ENCODE measurements around the gene GLRX.
"Not testable (repeated sequence)": the region's sequence is repeated elsewhere in the genome, so short reads cannot be mapped to it uniquely, and the experiment has no call there.

The GLRX gene

DNA sequence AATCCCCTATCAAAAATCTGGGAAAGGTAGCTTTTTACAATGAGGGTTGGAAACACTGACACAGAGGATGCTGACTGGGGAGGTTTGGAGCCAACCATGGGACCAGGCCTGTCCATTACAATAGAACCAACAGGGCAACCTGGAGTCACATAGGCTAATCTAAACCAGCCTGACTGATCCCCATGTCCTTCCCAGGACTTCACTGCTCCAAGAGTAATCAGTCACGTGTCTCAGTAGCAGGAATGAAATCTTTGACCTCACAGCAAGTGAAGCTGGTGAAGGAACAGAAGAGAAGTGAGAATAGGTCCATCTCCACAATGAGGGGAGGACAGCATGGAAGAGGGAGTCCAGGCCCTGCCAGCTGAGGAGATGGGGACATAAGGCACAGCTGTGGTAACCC lies 16.0 kb upstream of the GLRX start:
- in situ Hi-C loops (cut with MboI; ENCODE audit: low sequenced_read_pairs, unreplicated experiment) = no loop called here
- no peak for DNase-seq (ENCODE audit: low spot score)
- no peak for TF ChIP-seq CTCF (IDR thresholded peaks at IDR 0.05; ENCODE audit: borderline replicate concordance, control extremely low read depth, extremely low read depth, insufficient read depth, missing control alignments)

GRCh38 chr5:95838001-95838520 lies 15.5 kb upstream of the GLRX start:
- DNase-seq (ENCODE audit: low spot score) = no peak
- in situ Hi-C loops (cut with MboI; ENCODE audit: low sequenced_read_pairs, unreplicated experiment) = no loop called here
- TF ChIP-seq CTCF (IDR thresholded peaks at IDR 0.05; ENCODE audit: borderline replicate concordance, control extremely low read depth, extremely low read depth, insufficient read depth, missing control alignments) = no peak

DNA sequence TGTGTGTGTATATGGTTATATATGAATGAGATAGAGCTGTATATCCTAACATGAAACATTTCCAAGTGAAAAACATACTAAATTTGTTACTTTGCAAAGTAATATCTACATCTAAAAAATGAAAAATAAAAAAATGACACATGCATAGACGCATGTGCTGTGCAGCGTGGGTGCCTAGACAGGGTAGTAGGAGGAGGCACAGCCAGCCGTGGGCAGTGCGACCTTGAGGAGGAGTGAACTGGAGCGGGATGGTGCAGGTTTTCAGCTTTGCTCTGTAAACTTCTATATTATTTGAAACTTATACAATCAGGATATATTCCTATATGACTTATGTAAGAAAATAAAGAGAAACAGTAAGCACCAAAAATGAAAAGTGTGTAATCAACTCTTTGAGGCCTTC lies 15.0 kb upstream of the GLRX start:
- DNase-seq (ENCODE audit: low spot score) = no peak
- in situ Hi-C loops (cut with MboI; ENCODE audit: low sequenced_read_pairs, unreplicated experiment) = no loop called here
- TF ChIP-seq CTCF (IDR thresholded peaks at IDR 0.05; ENCODE audit: borderline replicate concordance, control extremely low read depth, extremely low read depth, insufficient read depth, missing control alignments) = no peak

DNA sequence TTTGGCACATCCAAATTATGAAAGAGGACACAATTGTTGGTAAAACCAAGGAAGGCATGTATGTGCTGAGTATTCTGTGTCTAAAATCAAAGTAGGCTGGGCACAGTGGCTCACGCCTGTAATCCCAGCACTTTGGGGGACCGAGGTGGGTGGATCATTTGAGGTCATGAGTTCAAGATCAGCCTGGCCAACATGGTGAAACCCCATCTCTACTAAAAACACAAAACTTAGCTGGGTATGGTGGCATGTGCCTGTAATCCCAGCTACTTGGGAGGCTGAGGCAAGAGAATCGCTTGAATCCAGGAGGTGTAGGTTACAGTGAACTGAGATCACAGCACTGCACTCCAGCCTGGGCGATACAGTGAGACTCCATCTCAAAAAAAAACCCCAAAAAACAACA lies 14.4 kb upstream of the GLRX start:
- DNase-seq (ENCODE audit: low spot score); in situ Hi-C loops (cut with MboI; ENCODE audit: low sequenced_read_pairs, unreplicated experiment): not testable (repeated sequence)

DNA sequence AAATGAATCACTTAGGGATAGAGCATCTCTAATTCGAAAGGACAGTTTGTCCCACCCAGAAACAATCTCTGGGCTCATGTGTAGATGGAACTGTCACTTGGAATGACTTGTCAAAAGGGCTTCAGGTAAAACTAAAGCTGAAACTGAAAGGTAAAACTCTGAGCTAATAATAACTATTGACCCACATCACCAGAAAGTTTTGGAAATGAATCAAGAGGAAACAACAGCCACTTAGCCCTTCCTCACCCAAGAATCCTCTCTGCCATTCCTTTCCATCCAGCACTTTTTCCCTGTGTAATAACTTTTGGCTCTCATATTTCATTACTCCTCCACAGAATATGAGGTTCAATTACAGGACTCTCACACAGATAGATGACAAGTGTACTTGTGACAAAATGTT lies 14.0 kb upstream of the GLRX start:
- no peak for TF ChIP-seq CTCF (IDR thresholded peaks at IDR 0.05; ENCODE audit: borderline replicate concordance, control extremely low read depth, extremely low read depth, insufficient read depth, missing control alignments)
- in situ Hi-C loops (cut with MboI; ENCODE audit: low sequenced_read_pairs, unreplicated experiment) = no loop called here
- DNase-seq (ENCODE audit: low spot score) = peak; percentile 45

DNA sequence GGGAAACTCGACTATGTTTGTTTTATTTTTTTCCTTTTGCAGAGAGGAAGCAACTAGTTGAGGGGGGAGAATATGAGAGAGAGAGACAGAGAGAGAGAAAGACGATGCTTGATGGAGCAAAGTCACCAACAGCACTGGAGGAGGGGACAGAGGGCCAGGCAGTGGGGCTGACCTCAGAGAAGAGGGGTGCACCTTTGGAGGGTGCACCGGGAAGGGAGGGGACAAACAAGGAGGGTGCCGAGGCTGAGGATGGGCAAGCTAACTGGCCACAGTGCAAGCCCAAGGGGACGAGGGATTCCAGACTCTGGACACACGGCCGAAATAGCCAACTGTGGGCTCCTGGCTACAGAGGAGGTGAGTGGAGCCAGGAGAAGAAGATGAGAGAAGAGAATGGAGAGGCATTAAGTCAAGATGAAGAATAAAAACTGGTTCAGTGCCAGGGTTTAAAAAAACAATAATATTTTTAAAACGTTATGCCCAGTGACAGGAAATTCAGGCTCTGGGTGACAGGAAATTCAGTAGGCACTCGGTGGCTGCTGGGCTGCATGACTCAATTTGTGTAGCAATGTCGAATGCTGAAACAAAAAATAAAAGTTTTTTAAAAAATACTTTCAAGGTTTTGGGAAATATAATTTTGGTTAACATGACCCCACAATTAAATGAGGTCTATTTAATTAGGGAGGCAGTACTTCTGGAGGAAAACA lies 13.3 kb upstream of the GLRX start:
- in situ Hi-C loops (cut with MboI; ENCODE audit: low sequenced_read_pairs, unreplicated experiment) = no loop called here
- DNase-seq (ENCODE audit: low spot score) = no peak
- no peak for TF ChIP-seq CTCF (IDR thresholded peaks at IDR 0.05; ENCODE audit: borderline replicate concordance, control extremely low read depth, extremely low read depth, insufficient read depth, missing control alignments)

DNA sequence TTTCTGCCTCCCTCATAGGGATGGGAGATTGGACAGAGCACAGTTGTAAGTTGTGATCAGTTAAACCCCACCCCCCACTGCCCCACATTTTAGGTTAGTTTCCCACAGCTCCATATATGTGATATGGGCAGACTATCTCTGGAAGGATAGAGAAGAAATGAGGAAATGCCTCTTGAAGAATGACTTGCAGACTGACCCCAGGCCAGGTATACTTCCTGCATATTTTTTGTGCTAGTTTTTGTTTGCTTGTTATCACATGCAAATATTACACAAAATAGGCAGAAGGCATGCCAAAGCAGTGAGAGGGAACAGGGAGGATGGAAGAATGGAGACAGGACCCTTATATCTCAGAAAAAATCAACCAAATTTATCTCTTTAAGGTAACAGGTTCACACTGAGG lies 10.1 kb upstream of the GLRX start:
- no peak for TF ChIP-seq CTCF (IDR thresholded peaks at IDR 0.05; ENCODE audit: borderline replicate concordance, control extremely low read depth, extremely low read depth, insufficient read depth, missing control alignments)
- in situ Hi-C loops (cut with MboI; ENCODE audit: low sequenced_read_pairs, unreplicated experiment) = no loop called here
- no peak for DNase-seq (ENCODE audit: low spot score)

Measured in GM13976 (cell line).